IPS-NIHi7 (cell line): ENCODE measurements around the gene SEZ6.
A peak's percentile ranks its signal among the peaks of the same experiment; 100 is the strongest.

Experiments
- DNase-seq: peaks from one replicate; pipeline ENCODE4 v3.0.0; 2012; ENCODE audit warnings: mixed read lengths; ENCODE audit errors: extremely low spot score

SEZ6 gene

DNA sequence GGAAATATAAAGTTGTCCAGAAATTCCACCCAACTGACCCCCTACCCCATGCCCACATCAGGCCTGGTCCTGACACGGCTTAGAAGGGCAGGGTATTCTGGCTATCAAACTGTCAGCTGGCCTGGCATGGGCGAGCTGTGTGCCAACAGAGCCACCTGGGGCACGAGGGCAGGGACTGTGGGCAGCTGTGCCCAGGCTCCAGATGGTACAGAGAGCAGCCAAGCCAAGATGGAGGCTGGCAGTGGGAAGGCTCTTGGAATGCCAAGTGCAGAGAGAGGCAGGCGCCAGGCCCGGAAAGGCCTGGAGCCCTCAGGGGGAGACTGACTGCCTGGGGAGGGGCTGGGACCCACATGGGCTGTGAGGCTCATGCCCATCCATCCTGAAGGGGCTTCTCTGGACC, 30.2 kb downstream of the SEZ6 start:
- DNase-seq, result no peak

DNA sequence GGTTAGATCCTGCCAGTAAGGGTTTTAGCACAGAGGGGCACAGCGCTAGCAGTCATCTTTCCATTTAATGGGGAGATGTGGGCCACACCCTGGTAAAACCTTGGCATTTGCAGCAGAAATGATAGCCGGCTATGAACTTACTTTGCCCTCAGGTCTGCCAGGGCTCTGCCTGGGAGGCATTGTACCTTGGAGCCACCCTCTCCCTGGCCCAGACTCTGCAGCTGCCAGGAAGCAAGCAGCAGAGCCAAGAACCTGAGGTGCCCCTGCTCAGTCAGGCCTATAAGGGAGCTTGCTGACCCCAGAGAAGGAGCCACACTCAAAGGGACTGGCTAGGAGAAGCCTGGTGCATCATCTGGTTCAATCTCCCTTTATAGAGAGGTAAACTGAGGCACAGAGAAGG, 30.8 kb downstream of the SEZ6 start:
- no peak for DNase-seq

DNA sequence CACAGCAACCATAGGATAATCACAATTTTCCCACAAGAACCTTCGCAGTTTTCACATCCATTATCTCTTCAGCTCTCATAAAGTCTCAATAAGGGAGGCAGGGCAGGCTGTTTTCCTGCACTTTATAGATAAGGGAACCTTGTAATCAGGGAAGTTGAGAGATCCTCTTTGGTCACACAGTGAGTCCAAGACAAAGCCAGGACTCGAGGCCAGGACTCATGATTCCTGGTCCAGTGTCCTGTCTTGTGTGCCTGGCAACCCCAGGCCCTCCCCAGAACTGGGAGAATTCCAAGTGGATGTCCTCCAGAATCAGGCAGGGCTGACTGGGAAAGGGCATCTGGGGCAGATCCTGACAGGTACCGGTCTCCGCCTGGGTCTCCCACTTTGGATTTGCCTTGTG, 31.4 kb downstream of the SEZ6 start:
- no peak for DNase-seq

- no peak for DNase-seq
Observed at GRCh38 chr17:28973425-28973824, 32.4 kb downstream of the SEZ6 start.

GRCh38 chr17:28972437-28972836, 33.4 kb downstream of the SEZ6 start:
- no peak for DNase-seq

GRCh38 chr17:28970879-28971278, 35.0 kb downstream of the SEZ6 start:
- no peak for DNase-seq

DNA sequence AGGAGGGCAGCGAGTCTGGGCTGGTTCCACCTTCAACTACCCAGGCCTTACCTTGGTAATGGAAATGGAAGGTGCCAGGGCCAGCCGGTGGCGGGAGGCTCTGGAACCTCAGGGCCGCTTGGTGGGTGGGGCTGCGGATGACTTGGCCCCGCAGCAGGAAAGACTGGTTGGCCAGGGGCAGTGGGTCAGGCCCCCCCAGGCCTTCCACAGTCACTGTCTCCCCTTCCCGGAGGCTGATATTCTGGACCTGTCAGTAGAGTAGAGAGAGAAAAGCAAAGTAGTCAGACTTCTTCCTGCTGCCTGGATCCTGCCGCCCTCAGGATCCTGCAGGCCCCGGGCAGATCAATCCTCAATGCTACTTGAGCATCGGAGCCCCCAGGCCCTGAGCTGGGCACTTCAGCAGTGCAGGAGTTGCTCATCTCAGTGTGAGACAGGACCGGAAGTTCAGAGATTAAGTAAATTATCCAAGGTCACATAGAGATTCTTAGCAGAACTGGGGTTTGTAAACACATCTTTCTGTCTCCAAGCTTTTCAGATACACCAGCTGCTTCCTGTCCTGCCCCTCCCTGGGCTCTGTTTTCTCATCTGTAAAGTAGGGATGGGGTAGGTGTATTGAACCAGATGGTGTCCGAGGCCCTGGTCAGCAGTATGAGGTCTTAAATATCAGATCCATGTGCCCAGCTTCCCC, 36.0 kb downstream of the SEZ6 start:
- no peak for DNase-seq

GRCh38 chr17:28968914-28969295, 36.9 kb downstream of the SEZ6 start:
- no peak for DNase-seq

DNA sequence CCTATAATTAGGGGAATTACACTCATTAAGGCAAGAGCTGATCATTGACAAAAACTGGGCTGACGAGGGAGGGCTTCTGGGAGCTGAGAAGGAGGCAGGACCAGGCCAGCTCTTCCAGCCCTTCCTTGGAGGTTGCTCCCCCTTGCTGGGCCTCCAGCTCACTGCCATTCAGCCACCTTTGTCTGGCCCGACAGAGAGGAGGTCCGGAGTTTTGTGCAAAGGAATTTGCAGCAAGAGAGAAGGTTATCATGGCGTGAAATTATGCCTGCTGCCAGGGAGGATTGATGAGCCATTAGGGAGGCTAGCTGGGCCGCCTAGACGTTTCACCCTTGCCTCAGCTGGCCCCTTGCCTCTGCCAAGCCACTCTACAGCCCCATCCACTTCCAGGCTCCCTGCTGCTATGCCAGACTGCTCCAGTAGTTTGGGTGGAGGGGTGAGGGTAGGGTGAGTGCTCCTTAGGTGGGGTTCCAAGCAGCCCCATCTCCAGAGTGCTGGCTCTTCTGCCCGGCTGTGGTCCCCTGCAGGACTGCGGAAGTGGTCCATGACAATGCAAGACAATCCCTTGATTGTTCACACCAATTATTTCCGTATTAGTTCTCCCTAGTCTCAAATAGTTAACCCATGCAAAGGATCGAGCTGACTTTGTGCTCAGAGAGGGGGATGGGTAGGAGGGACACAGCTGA, 37.5 kb downstream of the SEZ6 start:
- peak; percentile 41 for DNase-seq

DNA sequence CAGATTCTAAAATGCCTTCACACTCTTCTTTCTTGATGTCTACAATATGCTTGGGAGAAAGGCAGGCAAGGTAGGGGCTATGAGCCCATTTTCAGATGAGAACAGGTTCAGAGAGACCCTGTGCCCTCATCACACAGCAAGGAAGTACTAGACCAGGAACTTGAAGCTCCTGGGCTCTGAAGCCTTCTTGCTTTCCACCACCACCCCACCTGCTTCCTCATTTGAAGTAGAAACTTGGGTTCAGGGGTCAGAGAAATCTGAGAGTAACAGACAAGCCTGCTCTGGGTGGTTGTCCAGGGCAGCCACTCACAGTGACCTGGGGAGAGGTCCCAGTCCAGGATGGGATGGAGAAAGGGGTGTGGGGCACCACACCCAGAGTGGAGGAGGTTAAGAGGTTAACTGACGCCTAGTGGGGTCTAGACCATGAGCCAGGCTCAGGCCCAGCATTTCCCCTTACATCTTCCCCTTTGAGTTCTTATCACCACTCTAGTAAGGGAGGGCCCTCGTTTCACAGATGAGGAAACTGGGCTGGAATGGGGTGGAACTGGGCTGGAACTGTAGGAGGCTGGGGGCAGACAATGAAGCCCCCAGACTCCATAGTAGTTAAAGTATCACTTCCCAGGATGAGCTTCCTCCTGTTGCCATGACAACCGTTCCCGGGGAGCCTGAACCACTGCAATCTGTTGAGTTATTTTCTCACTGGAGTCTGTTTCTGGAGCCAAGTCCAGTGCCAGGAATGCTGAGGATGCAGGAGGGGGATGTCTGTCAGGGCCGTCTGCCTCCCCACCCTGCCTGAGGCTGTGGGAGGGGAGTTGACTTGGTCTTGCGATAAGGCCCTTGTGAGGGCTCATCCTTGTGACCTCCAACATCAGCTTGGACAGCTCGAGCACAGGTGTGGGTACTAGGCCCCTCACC, 38.4 kb downstream of the SEZ6 start:
- no peak for DNase-seq

- no peak for DNase-seq
Observed at GRCh38 chr17:28963841-28964240, 42.0 kb downstream of the SEZ6 start.

DNA sequence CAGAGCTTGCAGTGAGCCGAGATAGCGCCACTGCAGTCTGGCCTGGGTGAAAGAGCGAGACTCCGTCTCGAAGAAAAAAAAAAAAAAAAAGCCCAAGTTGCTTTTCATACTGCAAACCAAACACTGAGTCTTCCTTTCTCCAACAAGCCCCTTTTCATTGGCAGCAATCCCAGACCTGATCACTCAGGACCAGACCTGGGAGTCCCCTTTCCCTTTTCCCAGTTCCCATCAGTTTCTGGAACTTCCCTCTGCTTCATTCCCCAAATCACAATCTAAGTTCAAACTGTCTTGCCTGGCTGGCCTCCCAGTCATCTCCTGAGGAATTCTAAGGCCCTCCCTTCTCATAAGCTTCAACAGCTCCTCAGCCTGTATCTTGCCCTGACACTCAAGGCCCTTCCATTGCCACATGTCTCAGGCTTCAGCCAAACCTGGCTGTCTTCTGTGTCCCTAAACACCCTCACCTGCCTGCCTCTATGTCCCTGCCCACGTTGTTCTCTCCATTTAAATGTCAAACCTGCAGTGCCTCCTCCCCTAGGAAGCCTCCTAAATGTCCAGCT, 42.7 kb downstream of the SEZ6 start:
- DNase-seq, result no peak

DNA sequence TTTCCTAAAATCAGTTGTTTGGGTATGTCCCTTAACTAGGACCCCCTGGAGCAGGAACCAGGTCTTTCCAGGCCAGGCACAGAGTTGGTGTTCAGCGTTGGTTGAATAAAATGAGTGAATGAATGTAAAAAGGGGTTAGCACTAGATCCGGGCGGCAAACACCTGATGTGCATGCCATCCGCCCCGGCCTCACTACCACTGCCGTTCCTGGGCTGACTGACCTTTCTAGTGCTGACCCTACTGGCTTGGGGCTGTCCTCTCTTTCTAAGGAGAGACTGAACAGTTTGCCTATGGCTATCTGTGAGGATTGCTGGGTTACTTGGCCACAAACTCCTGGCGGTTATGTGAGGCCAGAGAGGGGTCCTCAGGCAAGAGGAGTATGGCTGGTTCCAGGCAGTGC, 44.4 kb downstream of the SEZ6 start:
- no peak for DNase-seq

GRCh38 chr17:28960256-28961061, 45.4 kb downstream of the SEZ6 start:
- no peak for DNase-seq

- DNase-seq, result no peak
Observed at GRCh38 chr17:28959471-28959871, 46.4 kb downstream of the SEZ6 start.

- DNase-seq, result no peak
Observed at GRCh38 chr17:28958820-28959455, 46.9 kb downstream of the SEZ6 start.

GRCh38 chr17:28957992-28958355, 47.9 kb downstream of the SEZ6 start:
- no peak for DNase-seq

- DNase-seq, result no peak
Observed at GRCh38 chr17:28957277-28957991, 48.4 kb downstream of the SEZ6 start.

DNA sequence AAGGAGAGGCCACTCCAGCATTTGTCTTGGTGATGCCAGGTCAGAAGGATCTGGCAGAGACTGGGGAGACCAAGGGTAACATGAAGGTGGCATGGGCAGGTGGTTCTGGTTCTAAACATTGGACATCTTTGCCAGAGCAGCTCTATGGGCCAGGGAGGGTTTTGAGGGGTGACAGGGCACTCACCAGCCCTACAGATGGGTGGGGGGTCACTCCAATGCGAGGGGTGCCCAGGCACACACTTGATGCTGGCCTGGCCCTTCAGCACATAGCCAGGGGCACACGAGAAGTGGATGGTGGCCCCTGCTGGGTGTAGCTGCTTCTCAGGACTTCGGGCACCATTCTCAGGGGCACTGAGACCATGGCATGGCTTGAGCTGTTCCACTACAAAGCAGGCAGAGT, 49.0 kb downstream of the SEZ6 start:
- no peak for DNase-seq

DNA sequence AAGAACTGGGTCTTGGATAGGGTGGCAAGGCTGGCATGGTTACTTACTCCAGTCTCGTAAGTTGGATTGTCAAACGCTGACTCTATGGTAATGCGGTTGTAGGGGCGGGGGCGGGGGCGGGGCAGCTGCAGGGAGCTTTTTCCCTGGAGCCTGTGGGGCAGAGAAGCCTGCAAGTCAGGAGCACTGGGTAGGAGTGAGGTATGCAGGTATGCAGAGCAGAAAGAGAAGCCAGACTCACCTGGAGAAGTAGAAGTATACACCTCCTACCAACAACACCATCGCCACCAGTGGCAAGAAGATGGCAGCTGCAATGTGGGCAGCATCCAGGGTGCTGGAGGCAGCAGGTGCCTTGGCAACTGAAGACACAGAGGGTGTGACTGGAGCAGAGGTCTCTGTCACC, 49.7 kb downstream of the SEZ6 start:
- peak; percentile 62 for DNase-seq
